Prostate gland (tissue), 2 donors: Measurements from ENCODE around the gene CSMD2. TPM values are rescaled to one million over a fixed set of nuclear protein-coding genes. Genes with fewer than 3 reads are reported as not detected.

ENCODE experiments used
- DNase-seq: peaks from one replicate; pipeline ENCODE4 v3.0.0-alpha.2; 2019; ENCODE audit warnings: low spot score
- H3K27ac ChIP-seq, 2 donors: fragments of 200-600 bp; sonication (generic); 2 replicates each; pipeline ENCODE4 v1.5.1; 2017 to 2019
- H3K27me3 ChIP-seq: fragments of 200-600 bp; sonication (generic); replicated peaks from 2 replicates; pipeline ENCODE4 v1.5.1; 2019; ENCODE audit not compliant: insufficient read depth
- H3K36me3 ChIP-seq, 2 donors: fragments of 200-600 bp; sonication (generic); 1 replicate in 1 of 2; 2 replicates in 1 of 2; pipeline versions ENCODE4 v1.5.1 to v1.8.1; 2017 to 2019
- H3K4me1 ChIP-seq: fragments of 200-600 bp; sonication (generic); replicated peaks from 2 replicates; pipeline ENCODE4 v1.5.1; 2019
- H3K4me3 ChIP-seq, 2 donors: fragments of 200-600 bp; sonication (generic); 2 replicates each; pipeline ENCODE4 v1.5.1; 2017 to 2019
- H3K9me3 ChIP-seq: fragments of 200-600 bp; sonication (generic); 2 replicates; pipeline ENCODE4 v1.5.1; 2017
- POLR2A ChIP-seq: fragments of 450-650 bp; IDR thresholded peaks from one replicate; pipeline ENCODE4 v1.6.1; 2016; ENCODE audit warnings: antibody characterized with exemption, mild to moderate bottlenecking
- POLR2AphosphoS5 ChIP-seq: sonication (generic); formaldehyde crosslinking; IDR thresholded peaks from one replicate; pipeline ENCODE4 v1.6.1; 2017; ENCODE audit warnings: antibody characterized with exemption
- WGBS: methylation state at CpG from one replicate; pipeline ENCODE4 v1.1.5; 2018; 5-methylcytosine and 5-hydroxymethylcytosine counted together
- intact Hi-C: fragments of 100-400 bp; cut with DNase I; formaldehyde crosslinking; loops from one replicate; pipeline ENCODE4 v1.14.2; 2022
- total RNA-seq, 2 donors: library from RNA; depleted of rRNA; stranded (reverse); fragments of >200 nt; gene quantifications; one replicate each; pipeline ENCODE4 v1.1.0, GENCODE V29; 2016
- TF ChIP-seq, protein P1 (sequence below), 4 experiments: fragments of 200-600 bp in 2 of 4; fragments of 450-650 bp in 2 of 4; sonication (generic) in 2 of 4; IDR thresholded peaks; 1 replicate in 3 of 4; 2 replicates in 1 of 4; pipeline ENCODE4 v1.5.1; 2016 to 2019; ENCODE audit warnings: antibody characterized with exemption in 4 of 4, mild to moderate bottlenecking in 2 of 4, moderate library complexity in 2 of 4

The CSMD2 gene
- total RNA-seq, 2 donors from 2014 or later: 0.14 to 5.5 TPM

DNA sequence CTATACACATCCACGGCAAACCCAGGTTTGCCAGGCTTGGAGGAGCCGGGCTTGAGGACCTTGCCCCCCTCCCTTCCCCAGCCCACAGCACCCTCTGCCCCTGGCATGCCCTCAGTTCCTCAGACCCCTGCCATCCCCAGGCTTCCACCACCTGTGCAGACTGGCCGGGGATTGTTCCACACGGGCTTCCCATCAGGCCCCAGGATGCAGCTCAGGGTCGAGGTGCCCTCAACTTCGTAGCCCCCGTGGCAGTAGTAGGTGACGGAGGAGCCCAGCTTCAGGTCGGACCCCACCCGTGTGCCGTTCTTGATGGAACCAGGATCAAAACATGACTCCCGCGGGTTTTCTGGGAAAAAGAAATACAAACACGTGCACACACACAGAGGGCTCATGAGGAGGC lies 528.8 kb downstream of the CSMD2 start:
- no peaks in the 10 kb centered on the region for H3K27me3 ChIP-seq
- H3K27ac ChIP-seq: no peak overlapping the region
- H3K4me3 ChIP-seq: no peak overlapping the region
- no peak for DNase-seq
- WGBS: 94% methylated on average over 14 of the region's 14 CpGs
- no peaks in the 10 kb centered on the region for H3K36me3 ChIP-seq
- TF ChIP-seq POLR2A (no peak), POLR2AphosphoS5 (no peak)
- TF ChIP-seq, protein P1, sequence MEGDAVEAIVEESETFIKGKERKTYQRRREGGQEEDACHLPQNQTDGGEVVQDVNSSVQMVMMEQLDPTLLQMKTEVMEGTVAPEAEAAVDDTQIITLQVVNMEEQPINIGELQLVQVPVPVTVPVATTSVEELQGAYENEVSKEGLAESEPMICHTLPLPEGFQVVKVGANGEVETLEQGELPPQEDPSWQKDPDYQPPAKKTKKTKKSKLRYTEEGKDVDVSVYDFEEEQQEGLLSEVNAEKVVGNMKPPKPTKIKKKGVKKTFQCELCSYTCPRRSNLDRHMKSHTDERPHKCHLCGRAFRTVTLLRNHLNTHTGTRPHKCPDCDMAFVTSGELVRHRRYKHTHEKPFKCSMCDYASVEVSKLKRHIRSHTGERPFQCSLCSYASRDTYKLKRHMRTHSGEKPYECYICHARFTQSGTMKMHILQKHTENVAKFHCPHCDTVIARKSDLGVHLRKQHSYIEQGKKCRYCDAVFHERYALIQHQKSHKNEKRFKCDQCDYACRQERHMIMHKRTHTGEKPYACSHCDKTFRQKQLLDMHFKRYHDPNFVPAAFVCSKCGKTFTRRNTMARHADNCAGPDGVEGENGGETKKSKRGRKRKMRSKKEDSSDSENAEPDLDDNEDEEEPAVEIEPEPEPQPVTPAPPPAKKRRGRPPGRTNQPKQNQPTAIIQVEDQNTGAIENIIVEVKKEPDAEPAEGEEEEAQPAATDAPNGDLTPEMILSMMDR (IDR thresholded peaks at IDR 0.05): no peak
- intact Hi-C loops: no loop called here
- H3K4me1 ChIP-seq: no peaks in the 10 kb centered on the region
- no peaks in the 10 kb centered on the region for H3K9me3 ChIP-seq

DNA sequence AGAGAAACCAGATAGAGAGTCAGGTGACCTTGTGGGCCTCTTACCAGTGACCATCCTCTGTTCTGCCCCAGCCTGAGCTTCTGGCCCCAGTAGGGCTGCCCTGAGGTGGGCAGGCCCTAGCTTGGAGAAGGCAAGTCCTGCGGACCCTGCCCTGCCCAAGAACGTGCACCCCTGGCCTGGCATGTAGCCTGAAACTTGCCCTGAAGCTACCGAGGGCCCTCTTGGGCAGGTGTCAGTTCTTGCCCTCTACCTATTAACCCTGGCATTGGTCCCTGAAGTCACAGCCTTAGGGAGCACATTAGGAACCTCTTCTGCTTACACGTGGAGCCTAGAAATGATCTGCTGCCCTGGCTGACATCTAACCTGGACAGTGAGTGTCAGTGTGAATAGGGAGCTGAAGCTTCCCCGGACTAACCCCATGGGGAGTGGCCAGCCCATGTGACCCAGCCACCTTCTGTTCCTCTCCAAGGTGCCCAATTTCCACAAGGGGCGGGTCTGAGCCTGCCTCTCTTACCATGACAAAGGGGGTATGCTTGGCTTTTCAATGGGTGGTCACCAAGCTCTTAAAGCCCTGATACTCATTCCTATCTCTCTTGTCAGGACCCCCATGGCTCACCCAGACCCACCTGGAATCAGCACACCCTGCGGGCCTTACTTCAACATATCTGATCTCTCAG lies 529.6 kb downstream of the CSMD2 start:
- DNase-seq: no peak
- WGBS: 62% methylated on average over 7 of the region's 7 CpGs
- H3K4me3 ChIP-seq: no peak overlapping the region
- H3K9me3 ChIP-seq: no peaks in the 10 kb centered on the region
- no peaks in the 10 kb centered on the region for H3K4me1 ChIP-seq
- TF ChIP-seq POLR2A: no peak
- TF ChIP-seq POLR2AphosphoS5: no peak
- TF ChIP-seq, protein P1 (IDR thresholded peaks at IDR 0.05): no peak
- H3K27ac ChIP-seq: no peak overlapping the region
- no peaks in the 10 kb centered on the region for H3K27me3 ChIP-seq
- H3K36me3 ChIP-seq: no peaks in the 10 kb centered on the region
- intact Hi-C loops: no loop called here

DNA sequence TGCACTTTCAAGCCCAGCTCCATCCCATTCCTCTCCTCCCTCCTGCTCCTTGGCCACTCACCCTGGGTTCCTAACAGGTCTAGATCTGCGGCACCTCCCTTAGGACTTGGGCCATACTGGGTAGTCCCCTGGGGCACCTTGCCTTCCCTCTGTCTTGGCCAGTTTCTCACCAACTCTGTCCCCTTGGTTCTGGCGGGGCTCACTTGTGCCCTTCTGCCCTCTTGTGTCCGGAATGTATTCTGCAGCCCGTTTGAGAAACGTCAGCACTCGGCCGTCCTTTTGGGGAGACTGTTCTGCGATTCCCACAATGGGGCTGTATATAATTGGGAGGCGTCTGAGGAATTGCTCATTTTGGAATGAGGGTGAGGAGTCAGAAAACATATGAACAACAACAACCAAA lies 530.2 kb downstream of the CSMD2 start:
- no peak for DNase-seq

DNA sequence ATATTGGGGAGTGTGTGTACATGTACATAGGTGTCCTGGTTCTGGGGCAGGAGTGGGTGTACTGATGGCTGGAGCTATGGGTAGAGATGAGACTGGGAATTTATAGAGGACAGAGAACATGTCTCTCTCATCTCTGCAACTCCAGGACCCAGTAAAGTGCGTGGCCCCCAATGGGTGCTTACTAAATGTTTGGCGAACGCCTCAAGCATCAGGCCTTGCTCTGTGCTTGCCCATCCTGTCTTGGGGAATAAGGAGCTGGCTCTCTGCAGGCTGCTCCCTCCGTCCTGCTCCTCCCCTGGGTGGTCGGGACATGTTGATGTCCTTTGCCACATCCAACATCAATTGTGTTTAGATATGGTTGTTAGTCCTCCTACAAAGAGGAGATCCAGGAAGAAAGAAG lies 530.9 kb downstream of the CSMD2 start:
- intact Hi-C loops: loop anchor here (5.0 kb wide), 1 partner anchor 528 kb away; no protein-coding TSS in a partner anchor
- Histone ChIP-seq H3K4me1 (no peaks in the 10 kb centered on the region), H3K27ac (no peak overlapping the region), H3K27me3 (no peaks in the 10 kb centered on the region), H3K4me3 (no peak overlapping the region), H3K36me3 (no peaks in the 10 kb centered on the region), H3K9me3 (no peaks in the 10 kb centered on the region)
- WGBS: 97% methylated on average over 5 of the region's 5 CpGs
- TF ChIP-seq, protein P1 (IDR thresholded peaks at IDR 0.05): no peak
- TF ChIP-seq POLR2AphosphoS5: no peak
- no peak for TF ChIP-seq POLR2A
- DNase-seq: no peak

More for the DNA sequence above, 530.2 kb downstream of the CSMD2 start:
- H3K27me3 ChIP-seq: no peaks in the 10 kb centered on the region
- 21% methylated on average over 9 of the region's 9 CpGs for WGBS
- H3K9me3 ChIP-seq: no peaks in the 10 kb centered on the region
- H3K27ac ChIP-seq: no peak overlapping the region
- intact Hi-C loops: loop anchor here (5.0 kb wide), 1 partner anchor 527 kb away; no protein-coding TSS in a partner anchor
- no peak overlapping the region for H3K4me3 ChIP-seq
- H3K4me1 ChIP-seq: no peaks in the 10 kb centered on the region
- TF ChIP-seq POLR2AphosphoS5 (no peak), POLR2A (no peak)
- TF ChIP-seq, protein P1 (IDR thresholded peaks at IDR 0.05): peak in 3 of 4 experiments; percentile 22 to 42 (median 36)
- H3K36me3 ChIP-seq: no peaks in the 10 kb centered on the region
